ENCODE data around the gene DAAM2.

DAAM2 gene

DNA sequence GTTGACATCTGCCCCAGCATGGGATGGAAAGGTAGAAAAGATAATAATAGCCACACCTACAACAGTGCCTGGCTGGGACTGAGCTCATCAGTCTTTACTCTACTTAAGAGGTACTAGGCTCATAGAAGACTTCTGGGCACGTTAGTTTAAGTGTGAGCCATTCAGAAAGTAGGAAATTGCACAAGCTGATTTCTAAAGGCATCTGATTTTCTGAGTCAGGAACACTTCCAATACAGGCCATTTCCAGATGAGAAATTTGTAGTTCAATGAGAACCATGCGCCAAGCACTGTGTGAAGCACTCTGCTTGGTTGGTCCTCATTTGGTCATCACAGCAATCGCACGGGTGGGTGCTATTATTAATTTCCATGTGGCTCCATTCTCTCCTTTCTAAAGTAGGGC, 99.8 kb downstream of the DAAM2 start:
- DNase-seq: no peak

DNA sequence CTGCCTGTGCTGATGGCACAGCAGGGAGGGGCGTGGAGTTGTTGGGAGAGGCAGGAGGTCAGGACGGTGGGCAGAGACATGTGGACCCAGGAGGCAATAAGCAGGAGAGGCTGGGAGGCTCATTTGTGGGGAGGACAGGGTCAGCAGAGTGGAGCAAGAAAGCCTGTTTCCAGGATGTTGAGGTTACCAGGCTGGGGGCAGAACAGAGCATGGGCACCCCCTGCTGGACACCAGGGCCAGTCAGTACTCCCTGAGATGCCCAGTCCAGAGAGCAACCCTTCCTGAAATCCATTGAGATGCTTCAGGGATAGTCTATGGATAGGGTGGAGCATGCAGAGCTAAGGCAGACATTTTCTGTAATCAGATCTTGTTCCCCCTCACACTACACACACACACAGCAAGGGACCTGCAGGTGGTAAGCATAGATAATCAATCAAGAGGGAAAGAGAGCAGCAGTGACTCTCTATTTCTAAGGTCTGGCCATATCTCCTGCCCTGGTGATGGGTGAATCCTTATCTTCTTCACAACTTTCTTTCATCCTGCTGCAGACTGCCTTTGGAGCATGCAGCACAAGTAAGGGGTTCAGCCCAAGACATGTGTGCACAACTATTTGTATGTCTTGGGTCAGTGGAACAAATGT, 100.4 kb downstream of the DAAM2 start:
- peak; percentile 3 for DNase-seq

- no peak for DNase-seq
Measured at GRCh38 chr6:39893286-39893685, 101.1 kb downstream of the DAAM2 start.

DNA sequence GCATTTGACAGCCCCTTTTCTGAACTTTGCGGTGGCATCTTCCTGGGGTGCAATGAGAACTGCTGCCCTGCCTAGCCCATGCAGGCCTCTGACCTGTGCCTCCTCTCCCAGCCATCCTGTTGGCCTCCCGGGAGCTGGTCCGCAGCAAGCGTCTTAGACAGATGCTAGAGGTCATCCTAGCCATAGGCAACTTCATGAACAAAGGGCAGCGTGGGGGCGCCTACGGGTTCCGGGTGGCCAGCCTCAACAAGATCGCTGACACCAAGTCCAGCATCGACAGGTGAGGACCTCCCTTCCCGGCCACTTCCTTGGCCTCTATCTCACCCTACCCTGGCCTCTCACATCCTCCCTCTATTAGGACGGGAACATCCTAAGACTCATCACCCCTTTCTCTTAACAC, 104.5 kb downstream of the DAAM2 start:
- no peak for DNase-seq

DNA sequence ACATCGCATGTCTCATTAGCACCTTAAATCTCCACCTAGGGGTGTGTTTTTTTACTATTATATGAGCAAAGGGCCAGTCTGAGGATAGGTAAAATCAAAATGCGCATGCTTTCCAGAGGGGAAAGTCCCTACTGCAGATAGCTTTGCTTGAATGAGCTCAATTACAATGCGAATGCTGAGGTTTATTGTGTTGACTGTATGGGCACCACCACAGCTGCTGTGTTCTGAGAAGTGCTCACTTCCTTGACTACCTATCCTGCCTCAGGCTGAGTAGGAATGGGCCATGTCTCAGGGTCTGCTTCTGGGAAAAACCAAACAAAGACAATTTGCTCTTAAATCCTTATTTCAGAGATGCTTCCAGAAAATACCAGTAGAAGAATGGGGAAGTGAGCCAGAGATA, 105.5 kb downstream of the DAAM2 start:
- DNase-seq: no peak

DNA sequence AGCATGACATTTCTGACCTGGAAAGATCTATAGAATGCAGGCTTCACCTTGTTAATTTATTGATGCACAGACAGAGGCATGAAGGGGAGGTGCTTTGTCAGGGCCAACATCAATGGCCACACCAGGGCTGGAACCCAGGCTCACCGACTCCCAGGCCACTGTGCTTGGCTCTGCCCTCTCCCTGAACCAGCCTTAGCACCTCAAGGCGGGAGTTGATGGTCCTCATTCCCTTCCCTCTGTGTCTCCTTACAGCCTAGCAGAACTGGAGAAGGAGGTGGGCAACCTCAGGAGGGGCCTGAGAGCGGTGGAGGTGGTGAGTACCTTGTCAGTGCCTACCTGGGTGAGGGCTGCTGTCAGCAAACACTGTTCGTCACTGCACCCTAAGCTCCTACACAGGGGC, 106.4 kb downstream of the DAAM2 start:
- no peak for DNase-seq

DNA sequence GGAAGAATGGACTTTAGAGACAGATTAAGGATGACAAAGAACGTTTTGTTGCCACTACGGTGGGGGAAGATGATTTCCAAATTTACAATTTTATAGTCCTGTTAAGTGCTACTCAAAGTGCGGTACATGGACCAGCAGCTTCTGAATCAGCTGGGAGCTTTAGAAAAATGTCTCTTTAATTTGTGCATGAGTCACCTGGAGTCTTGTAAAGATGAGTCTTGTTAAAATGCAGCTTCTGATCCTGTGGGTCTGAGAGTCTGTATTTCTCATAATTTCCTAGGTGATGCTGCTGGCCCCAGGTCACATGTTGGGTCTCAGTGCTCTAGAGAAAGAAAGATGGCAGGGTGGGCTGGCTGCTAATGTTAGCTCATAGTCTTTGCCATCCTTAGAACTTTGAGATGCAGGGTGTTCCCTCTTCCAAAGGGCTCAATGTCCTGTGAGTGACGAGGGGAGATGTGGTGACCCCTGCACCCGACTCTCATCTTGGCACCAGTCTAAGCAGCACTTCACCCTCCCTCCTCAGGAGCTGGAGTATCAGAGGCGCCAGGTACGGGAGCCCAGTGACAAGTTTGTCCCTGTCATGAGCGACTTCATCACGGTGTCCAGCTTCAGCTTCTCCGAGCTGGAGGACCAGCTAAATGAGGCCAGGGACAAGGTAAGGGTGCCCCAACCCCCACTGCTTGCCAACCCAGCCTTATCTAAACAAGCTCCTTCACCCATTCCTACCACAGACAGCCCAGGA, 107.5 kb downstream of the DAAM2 start:
- DNase-seq: no peak

- DNase-seq: no peak
Measured at GRCh38 chr6:39901116-39901655, 109.0 kb downstream of the DAAM2 start.

GRCh38 chr6:39901670-39902069, 109.5 kb downstream of the DAAM2 start:
- no peak for DNase-seq

DNA sequence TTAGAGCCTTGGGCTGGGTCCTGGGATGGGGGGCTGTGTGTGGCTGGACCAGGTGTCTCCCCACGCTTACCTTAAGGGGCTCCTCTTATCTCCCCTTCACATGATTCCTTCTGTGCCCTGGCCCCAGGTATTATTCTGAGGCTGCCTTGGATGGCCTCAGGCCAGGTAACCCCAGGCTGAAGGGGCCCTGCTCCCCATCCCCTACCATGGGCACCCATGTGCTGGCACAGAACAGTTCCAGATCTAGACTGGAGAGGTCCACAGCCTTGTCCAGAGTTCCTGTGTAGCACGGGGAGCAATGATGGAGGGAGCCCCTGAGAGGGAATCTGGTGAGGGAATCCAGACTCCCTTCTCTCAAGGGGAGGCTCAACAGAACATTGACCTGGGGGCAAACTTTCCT, 110.0 kb downstream of the DAAM2 start:
- no peak for DNase-seq

DNA sequence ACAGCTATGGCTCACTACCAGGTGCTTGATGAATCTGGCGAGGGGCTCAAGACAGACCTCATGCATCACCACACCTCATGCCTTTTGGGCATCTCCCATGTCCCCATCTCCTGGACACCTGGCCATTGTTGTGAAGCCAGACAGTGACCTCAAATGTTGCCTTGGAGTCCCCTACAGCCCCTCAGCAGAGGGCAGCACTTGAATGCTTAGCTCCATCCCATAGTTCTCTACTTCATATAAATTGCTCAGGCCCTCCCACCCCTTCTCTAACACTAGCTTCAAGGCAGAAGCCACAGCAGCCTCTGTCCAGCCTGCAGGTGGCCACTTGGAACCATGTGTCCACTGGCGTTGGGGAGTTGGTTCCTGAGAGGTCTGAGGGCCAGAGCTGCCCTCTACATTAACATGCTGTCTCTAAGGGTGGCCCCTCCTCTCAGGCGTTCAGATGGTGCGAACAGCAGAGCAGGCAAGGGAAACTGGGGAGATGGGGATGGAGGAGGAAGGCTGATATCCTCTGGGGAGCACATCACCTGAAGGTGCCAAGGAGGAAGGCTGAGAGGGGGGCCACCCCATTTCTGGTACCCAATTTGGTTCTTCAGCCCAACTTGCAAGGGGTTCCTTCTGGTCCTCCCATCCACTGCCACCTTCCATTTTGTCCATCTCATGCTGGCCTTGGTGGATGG, 110.8 kb downstream of the DAAM2 start:
- no peak for DNase-seq

DNA sequence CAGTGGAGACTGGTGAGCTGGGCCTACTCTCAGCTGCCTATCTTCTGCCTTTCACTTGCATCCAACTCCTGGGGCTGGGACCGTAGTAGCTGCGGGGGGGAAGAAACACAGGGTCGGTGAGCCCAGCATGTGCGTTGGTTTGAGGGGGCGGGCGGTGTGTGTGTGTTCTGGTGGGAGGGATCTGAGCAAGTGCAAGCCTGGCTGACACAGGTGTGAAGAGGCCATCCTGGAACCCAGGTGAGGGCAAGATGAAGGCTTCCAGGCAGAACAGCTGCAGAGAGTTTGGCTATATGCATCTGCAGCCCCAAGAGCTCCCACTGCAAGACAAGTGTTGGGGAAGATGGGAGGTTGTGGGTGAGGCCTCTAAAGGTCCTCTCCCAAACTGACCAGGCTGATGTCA, 111.5 kb downstream of the DAAM2 start:
- no peak for DNase-seq

GRCh38 chr6:39904946-39905639, 112.9 kb downstream of the DAAM2 start:
- no peak for DNase-seq

DNA sequence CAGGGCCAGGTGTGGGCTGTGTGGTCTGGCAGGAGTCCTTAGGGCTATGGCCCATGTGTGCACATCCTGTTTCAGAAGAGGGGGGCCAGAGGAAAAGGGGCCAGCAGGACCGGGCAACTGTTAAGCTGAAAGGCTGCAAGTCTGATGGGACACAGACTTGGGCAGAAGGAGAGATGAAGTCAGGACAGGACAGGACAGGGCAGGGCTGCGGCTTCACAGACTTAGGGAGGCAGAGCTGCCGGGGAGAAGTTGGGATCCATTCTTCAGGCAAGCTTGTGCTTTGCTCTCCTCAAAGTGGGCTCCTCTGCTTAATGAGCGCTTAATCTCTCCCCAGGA, 113.4 kb downstream of the DAAM2 start:
- no peak for DNase-seq

GRCh38 chr6:39906318-39906761, 114.2 kb downstream of the DAAM2 start:
- DNase-seq: no peak

GRCh38 chr6:39907871-39908575, 115.8 kb downstream of the DAAM2 start:
- no peak for DNase-seq

DNA sequence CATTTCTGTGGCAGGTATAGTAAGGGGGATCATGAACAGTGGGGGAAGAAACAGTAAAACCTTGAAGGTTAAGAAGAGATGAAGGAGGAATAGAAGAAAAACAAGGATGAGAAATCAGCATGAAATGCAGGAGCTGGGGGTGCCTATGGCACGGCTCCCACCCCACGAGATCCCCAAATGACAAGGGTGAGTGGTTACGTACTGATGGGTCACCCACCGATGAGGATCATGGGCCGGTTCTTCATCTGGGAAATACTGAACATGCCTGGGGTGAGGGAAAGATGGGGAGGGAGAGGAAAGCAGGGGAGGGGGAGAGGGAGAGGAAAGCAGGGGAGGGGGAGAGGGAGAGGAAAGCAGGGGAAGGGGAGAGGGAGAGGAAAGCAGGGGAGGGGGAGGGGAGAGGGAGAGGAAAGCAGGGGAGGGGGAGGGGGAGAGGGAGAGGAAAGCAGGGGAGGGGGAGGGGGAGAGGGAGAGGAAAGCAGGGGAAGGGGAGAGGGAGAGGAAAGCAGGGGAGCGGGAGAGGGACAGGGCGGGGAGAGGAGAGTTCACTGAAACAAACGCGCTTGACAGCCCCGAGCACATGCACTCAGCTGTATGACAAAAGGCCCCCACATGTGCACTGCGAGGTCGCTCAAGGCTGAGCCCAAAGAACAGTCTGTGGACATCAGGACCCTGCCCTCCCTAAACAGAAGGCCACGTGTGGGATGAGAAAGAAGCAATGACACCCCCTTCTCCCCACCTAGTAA, 116.8 kb downstream of the DAAM2 start:
- DNase-seq: no peak

- no peak for DNase-seq
Measured at GRCh38 chr6:39909701-39910100, 117.5 kb downstream of the DAAM2 start.

DNA sequence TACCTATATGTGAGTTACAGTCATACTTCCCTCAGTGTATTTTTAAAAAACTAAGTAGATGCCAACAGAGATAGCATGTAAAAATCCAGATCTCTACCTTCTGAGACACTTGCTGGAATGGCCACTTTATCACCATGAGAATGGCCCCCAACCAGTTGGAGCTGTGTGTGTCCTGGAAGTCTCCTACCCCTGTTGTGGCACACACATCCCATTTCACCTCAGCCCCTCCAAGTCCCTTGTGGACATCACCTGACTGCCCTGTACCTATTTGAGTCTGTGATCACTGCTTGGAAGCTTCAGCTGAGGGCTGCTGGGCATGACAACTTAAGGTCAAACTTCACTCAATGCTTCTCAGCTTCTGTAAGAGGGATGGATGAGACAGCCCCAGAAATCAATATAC, 118.0 kb downstream of the DAAM2 start:
- DNase-seq: no peak

DNA sequence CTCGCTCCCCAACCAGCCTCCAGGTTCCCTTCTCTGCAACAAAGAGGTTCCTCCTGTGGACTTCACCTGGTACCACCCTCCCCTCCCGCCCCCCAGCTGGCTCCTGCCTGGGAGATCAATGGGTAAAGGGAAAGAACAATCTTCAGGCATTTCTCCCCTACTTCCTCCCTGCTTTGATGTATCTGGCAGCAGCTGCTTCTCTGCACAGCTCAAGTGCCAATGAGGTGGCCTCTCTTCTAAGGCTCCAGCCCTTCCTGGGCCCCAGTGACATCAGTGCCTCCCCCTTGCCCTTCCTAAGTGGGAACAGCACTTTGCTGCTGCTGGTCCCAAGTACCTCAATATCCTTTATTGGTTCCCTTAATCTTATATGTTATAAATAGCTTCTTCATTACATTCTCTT, 118.6 kb downstream of the DAAM2 start:
- DNase-seq: no peak

GRCh38 chr6:39911513-39912125, 119.4 kb downstream of the DAAM2 start:
- no peak for DNase-seq

DNA sequence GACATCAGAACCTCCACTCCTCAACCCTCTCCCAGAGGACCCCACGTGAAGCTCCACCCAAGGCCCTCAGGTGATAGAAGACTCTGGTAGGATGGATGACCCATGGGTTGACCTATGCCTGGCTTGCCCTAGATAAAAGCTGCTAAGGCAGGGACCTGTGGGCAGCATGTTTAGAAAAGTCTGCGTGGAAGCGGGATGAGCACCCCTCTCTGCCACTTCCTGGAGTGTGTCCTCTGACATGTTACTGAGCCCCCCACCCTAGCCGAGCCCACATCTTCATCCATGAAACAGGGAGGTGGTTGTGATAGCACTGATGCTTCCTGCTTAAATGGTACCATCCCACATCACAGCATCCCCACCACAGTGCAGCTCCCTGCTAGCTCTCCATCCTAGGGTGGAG, 120.3 kb downstream of the DAAM2 start:
- no peak for DNase-seq

Data from NCI-H1092 (cell line).